GM18499 (cell line): ENCODE measurements around the gene PPP1R17.

ENCODE experiments used
- ATAC-seq: cut with Tn5 transposase; IDR thresholded peaks from one replicate; pipeline ENCODE4 v1.9.1; 2021; ENCODE audit warnings: moderate number of reproducible peaks; ENCODE audit not compliant: insufficient read depth, unreplicated experiment

PPP1R17 gene

GRCh38 chr7:31687024-31687748, at the start of gene PPP1R17:
TSS of gene PPP1R17 (plus strand) at chr7:31687215. CDS start at chr7:31692442, 5,227 bp downstream.
- no peak for ATAC-seq

DNA sequence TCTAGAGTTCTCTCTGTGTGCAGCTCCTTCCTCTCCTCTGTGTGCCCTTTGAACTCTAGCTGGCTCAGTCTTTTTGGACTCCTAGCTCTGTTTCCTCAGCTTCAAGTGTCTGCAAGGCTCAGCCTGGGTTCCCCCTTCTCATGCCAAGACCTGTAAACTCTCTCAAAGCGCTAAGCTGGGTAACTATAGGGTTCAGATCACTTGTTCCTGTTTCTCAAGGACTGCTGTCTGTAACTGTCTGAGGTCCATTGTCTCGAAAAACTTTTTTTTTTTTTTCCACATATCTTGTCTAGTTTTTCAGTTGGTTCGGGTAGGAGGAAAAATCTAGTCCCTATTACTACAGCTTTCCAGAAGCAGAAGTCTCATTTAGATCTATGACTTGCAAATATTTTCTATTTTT, 46.6 kb upstream of the PPP1R17 start:
- ATAC-seq = no peak

DNA sequence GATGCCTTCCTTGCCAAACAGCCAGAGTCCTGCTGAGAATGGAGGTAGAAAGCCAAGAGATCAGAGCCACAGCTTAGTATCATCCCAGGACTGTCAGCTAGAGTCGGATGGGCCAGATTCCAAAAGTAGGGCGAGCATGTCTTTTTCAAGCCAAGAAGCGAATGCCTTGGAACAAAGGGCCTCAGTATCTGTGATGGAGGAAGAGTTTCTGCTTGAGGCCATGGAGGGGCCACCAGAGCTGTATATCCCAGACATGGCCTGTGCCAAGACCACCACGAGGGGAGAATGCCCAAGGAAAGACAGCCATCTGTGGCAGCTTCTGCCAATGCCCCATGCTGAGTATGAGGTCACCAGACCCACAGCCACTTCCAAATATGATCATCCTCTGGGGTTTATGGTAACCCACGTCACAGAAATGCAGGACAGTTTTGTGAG, 44.3 kb upstream of the PPP1R17 start:
- ATAC-seq = no peak

DNA sequence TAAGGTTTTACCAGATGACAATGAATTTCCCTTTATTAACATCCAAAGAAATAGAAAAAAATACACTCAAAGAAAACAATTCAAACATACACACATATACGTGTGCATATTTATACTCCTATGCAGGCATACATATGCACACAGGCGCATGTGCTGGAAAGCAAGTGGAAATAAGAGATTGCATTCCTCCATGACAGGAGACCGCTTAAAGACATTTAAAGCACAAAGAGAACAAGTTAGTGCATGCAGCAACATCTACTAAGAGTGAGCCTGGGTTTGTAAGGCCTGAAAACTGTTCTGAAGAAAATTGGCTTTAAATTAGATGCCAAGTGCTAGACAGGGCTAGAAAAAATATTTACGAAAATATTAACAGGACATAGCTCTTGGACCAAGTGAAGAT, 40.1 kb upstream of the PPP1R17 start:
- no peak for ATAC-seq

GRCh38 chr7:31647511-31647910, 39.5 kb upstream of the PPP1R17 start:
- ATAC-seq = no peak

- ATAC-seq = no peak
Measured at GRCh38 chr7:31648288-31648687, 38.7 kb upstream of the PPP1R17 start.

- no peak for ATAC-seq
Measured at GRCh38 chr7:31648880-31649279, 38.1 kb upstream of the PPP1R17 start.

GRCh38 chr7:31651234-31652062, 35.6 kb upstream of the PPP1R17 start:
- no peak for ATAC-seq

DNA sequence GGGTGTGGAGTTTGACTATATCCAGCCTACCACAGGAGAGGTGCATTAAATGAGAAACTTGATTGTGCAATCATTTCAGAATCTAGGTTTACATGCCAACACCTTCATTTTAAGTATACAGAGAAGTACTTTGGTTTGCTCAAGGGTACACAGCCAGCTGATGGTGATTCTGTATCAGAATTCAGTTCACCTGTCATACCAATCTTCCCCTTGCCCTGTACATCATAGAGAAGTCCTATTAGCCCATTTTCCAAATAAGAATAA, 35.0 kb upstream of the PPP1R17 start:
- ATAC-seq = no peak

GRCh38 chr7:31663072-31663471, 23.9 kb upstream of the PPP1R17 start:
- ATAC-seq = no peak

- no peak for ATAC-seq
Measured at GRCh38 chr7:31664890-31665289, 22.1 kb upstream of the PPP1R17 start.

DNA sequence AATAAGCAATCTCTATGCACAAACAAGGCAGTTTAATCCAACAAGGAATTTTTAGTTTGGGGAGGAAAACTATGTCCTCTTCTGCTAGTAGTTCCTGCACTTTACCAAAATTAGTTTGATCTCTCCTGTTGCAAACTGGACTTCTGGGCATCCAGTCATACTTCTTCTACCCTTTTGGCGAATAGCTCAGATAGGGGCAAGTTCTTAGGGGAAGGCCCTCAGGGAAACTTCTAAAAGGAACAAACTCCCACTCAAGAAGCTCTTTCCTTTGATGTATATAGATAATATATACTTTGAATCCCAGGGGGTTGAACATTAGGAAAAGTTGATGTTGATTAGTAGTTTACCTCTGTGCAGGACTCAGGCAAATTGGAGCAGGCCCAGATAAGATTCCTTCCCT, 21.5 kb upstream of the PPP1R17 start:
- no peak for ATAC-seq

GRCh38 chr7:31669461-31669860, 17.6 kb upstream of the PPP1R17 start:
- ATAC-seq = no peak

- no peak for ATAC-seq
Measured at GRCh38 chr7:31679574-31680305, 7.3 kb upstream of the PPP1R17 start.

DNA sequence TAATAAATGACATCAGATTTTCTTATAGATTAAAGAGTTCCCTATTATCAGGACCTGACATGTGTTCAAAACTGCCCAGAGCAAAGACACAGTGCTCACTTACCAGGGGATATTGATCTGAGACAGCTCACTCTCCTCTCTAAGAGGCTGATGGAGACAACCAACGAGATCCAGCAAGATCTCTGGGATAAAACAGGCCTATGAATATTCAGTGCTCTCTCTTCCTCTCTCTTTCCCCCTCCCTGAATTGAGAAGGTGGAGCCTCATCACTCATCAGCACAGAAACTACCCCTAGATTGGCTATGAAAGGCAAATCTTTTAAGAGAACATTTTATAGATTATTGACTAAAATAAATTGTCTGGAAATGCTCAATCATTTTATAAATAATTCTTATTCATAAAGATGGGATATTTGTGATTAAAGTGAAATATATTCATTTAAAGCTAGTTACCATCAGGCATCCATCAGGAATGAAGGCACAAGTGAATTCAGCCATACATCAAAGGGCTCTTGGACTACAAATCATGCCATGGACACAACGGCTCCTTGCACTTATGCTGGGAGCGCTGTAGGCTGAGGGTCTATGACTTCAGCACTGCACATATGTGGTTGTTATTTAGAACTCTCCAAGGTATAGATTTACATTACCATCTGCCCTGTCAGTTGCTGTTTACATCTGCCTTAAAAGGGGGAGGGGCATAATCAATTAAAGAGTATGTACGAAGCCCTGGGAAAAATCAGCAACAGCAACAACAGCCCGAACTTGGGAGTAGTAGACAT, 3.4 kb upstream of the PPP1R17 start:
- ATAC-seq = no peak

GRCh38 chr7:31688372-31688771, 1.4 kb downstream of the PPP1R17 start:
- peak; percentile 89 for ATAC-seq

DNA sequence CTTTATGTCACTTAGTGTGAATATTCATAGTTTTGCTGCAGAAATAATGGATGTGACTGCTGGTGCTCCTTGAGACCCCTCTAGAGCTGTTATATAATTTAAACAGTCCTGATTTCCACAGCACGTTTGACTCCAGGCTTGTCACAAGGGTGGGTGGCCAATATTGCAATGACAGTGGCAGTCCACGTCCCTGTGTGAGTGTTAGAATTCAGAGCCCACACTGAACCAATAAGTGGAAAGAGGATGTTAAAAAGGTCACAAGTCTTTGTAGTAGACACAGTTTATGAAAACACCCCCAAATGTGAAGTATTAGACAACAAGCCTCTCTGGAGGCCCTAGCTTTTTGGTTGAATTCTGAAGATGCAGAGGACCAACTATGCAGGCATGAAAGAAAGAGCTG, 2.0 kb downstream of the PPP1R17 start:
- ATAC-seq = no peak

DNA sequence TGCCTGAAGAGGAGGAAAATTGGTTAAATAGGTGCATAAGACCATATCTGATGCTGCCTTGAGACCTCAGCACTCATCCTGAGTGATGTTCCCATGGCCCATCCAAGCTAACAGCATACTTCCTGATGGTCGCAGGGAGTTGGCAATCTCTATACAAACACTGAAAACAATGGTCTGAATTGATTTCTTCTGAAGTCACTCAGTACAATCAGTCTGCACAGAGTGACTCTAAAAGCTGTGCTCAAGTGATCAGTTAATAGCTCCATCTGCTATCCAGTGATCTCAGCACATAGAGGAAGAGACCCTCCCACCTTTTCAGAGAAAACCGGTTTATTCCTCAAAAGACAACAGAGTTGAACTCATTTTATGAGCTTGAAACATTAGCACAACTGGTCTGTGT, 3.9 kb downstream of the PPP1R17 start:
- ATAC-seq = no peak

DNA sequence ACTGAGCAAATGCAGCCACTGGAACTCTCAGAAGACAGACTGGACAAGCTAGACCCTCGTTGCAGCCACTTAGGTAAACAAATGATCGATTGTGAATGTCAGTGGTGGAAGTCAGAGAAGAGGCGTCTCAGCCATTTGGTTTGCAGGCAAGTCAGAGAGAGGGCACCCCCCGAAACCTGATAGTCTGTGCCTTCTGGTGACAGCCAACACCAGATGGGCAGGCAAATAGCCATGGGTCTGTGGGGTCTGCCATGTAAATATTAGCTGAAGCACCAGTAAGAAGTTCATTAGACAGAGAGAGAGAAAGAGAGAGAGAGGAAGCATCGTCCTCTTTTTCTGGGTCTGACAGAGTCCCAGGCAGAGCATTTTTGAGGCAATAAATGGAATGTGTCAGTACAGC, 5.4 kb downstream of the PPP1R17 start:
- ATAC-seq = no peak

DNA sequence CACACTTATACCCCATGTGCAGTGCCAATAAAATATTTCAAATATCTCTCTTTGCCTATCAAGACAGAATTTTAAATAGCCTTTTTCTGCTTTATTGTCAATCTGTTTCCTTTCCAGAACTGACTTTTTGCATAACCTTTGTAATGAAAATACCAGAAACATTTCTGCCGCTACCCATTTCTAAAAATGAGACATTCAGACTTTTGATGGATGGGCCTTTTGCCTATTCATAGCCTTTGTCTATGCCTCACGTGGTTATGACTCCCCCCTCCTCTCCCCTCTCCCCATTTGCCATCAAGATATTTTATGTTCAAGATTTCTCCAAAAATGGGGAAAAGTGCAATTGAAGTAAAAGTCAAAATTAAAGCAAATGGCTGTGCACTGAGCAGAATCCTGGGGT, 5.9 kb downstream of the PPP1R17 start:
- ATAC-seq = no peak
